PC-3 (cell line): ENCODE measurements around the gene TH. TPM values are rescaled to one million over a fixed set of nuclear protein-coding genes. Genes with fewer than 3 reads are reported as not detected.
A peak's percentile ranks its signal among the peaks of the same experiment; 100 is the strongest.

ENCODE experiments used
- ATAC-seq: fragments of 200-7000 bp; cut with Tn5 transposase; 2 replicates; pipeline ENCODE4 v1.9.1; 2020; ENCODE audit warnings: mild to moderate bottlenecking, moderate library complexity
- BruUV-seq: library from RNA; stranded (reverse); fragments of 400-500 nt; replicated peaks from 2 replicates; lab custom pipeline; 2021; lab: Mats Ljungman, UMichigan
- CTCF ChIA-PET: fragments of 300-600 bp; sonication (Branson Sonifier 250); formaldehyde crosslinking; loops from one replicate; lab custom pipeline; 2022; ENCODE audit warnings: antibody characterized with exemption; lab: Charles Lee
- POLR2A ChIA-PET: fragments of 300-600 bp; sonication (Branson Sonifier 250); formaldehyde crosslinking; loops from one replicate; lab custom pipeline; 2022; ENCODE audit warnings: antibody characterized with exemption; ENCODE audit not compliant: unreplicated experiment; lab: Charles Lee
- DNase-seq: peaks from one replicate; pipeline ENCODE4 v3.0.0-alpha.2; 2015
- H2AFZ ChIP-seq: fragments of 300-600 bp; sonication (generic); 2 replicates; pipeline ENCODE4 v1.6.0; 2016; ENCODE audit warnings: antibody characterized with exemption, low read length
- H3F3A ChIP-seq: fragments of 300-600 bp; sonication (generic); one replicate; pipeline ENCODE4 v1.6.0; 2017; ENCODE audit warnings: antibody characterized with exemption, low read length, control low read depth, mild to moderate bottlenecking; ENCODE audit not compliant: unreplicated experiment
- H3K27ac ChIP-seq: fragments of 300-600 bp; sonication (generic); 2 replicates; pipeline ENCODE4 v1.5.1; 2016; ENCODE audit warnings: mild to moderate bottlenecking, low read length
- H3K27me3 ChIP-seq: fragments of 300-600 bp; sonication (generic); 2 replicates; pipeline ENCODE4 v1.6.1; 2016; ENCODE audit warnings: low read length, mixed read lengths
- H3K36me3 ChIP-seq: fragments of 300-600 bp; sonication (generic); 2 replicates; pipeline ENCODE4 v1.6.1; 2016; ENCODE audit warnings: low read depth, mixed run types, low read length, mixed read lengths
- H3K4me1 ChIP-seq: fragments of 300-600 bp; sonication (generic); 2 replicates; pipeline ENCODE4 v1.5.1; 2016; ENCODE audit warnings: low read length; ENCODE audit not compliant: insufficient read depth
- H3K4me2 ChIP-seq: fragments of 300-600 bp; sonication (generic); 2 replicates; pipeline ENCODE4 v1.6.0; 2016; ENCODE audit warnings: low read length
- H3K4me3 ChIP-seq: fragments of 300-600 bp; sonication (generic); 2 replicates; pipeline ENCODE4 v1.5.1; 2016; ENCODE audit warnings: mild to moderate bottlenecking, low read length, mixed read lengths
- H3K79me2 ChIP-seq: fragments of 300-600 bp; sonication (generic); 2 replicates; pipeline ENCODE4 v1.6.1; 2017; ENCODE audit warnings: low read length, mixed read lengths
- H3K9ac ChIP-seq: fragments of 300-600 bp; sonication (generic); 2 replicates; pipeline ENCODE4 v1.6.0; 2016; ENCODE audit warnings: mild to moderate bottlenecking, low read length
- H3K9me2 ChIP-seq: fragments of 300-600 bp; sonication (generic); replicated peaks from 2 replicates; pipeline ENCODE4 v1.6.1; 2016; ENCODE audit warnings: mixed run types, low read length, mixed read lengths
- H3K9me3 ChIP-seq: fragments of 300-600 bp; sonication (generic); 2 replicates; pipeline ENCODE4 v1.6.1; 2016; ENCODE audit warnings: low read length, mixed read lengths
- H4K20me1 ChIP-seq: fragments of 300-600 bp; sonication (generic); 2 replicates; pipeline ENCODE4 v1.6.1; 2016; ENCODE audit warnings: low read length, mixed read lengths
- EZH2 ChIP-seq: fragments of 300-600 bp; sonication (generic); IDR thresholded peaks from one replicate; pipeline ENCODE4 v1.6.1; 2017; ENCODE audit warnings: antibody characterized with exemption, mild to moderate bottlenecking, low read length; ENCODE audit not compliant: unreplicated experiment
- EZH2phosphoT487 ChIP-seq: fragments of 300-600 bp; sonication (generic); IDR thresholded peaks from 2 replicates; pipeline ENCODE4 v1.6.1; 2018; ENCODE audit warnings: mild to moderate bottlenecking, antibody characterized with exemption, low read length, borderline replicate concordance
- intact Hi-C: fragments of 100-400 bp; cut with micrococcal nuclease; formaldehyde crosslinking; loops from 2 replicates; pipeline ENCODE4 v1.9.0; 2023
- total RNA-seq: library from RNA; depleted of rRNA; stranded (reverse); fragments of >200 nt; gene quantifications from 2 replicates; pipeline ENCODE4 v1.2.3, GENCODE V29; 2014
- TF ChIP-seq, protein P1 (sequence below): fragments of 300-600 bp; sonication (generic); conservative IDR thresholded peaks from 2 replicates; pipeline ENCODE4 v1.5.1; 2017; ENCODE audit warnings: antibody characterized with exemption, low read depth, mild to moderate bottlenecking, low read length

The TH gene
- total RNA-seq, 1 experiment from 2014 or later = 8.3 TPM

DNA sequence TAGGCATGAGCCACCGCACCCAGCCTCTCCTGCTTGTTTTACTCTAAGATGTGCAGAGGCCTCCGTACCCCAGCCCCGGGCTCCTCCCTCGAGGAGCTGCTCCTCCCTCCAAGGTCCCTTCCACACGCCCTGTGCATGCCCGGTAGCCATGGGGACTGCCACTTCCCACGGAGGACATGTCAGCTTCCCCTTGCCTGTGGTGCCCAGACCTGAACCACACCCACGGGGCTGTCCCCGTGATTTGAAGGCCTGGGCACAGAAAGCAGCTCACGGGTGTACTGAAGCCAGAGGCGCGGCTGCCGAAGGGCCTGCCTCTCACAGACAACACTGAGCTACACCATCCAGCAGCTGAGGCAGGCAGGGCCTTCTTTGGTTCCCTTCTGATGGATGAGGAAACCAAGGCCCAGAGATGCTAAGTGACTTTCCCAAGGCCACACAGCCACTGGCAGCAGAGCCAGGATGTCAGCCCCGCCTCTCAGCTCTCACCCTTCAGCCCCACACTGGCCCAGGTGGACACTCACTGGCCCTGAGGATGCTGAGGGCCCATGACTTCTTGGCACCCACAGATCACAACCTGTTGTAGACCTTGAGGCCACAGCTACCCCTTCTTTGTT, 17.9 kb downstream of the TH start:
- intact Hi-C loops = loop anchor here (10.0 kb wide), 1 partner anchor 319 kb away; the partner anchor contains the start of genes SYT8 and TNNI2

DNA sequence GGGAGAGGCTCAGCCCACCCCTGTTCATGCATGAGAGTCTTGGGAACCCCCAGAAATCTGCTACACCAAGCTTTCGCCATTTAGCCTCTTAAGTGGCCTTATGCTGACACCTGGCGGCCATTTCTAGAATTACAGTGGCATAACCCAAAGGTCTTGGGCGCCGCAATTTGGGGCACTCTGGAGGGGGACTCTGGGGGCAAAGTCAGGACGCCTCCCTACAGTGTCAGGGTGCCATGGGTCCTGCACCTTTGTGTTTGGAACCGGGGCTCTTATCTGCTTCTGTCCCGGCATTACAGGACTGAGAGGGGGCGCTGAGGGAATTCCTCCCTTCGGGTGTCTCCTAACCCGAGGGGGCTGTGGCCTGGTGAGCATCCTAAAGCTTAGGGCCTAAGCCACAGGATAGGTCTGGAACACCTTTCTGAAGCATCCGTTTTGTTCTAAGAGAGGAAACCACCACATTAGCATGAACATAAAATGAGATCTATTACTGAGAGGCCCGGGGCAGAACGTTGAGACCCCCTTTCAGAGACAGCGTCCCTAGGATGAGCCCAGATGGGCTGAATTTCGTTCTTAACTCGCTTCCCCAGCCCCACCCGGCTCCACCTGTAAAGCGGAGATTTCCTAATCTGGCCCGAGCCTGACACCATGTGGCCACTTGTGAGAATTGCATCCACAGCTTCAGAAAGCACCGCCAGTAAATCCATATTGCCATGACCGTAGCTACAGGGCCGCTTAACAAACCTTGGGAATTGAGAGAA, 19.9 kb downstream of the TH start:
- no peak overlapping the region for H3K27ac ChIP-seq

More for the DNA sequence above, 17.9 kb downstream of the TH start:
- ChIA-PET POLR2A (no interaction called here), CTCF (interaction anchor here (0.7 to 0.8 kb wide), 2 partner anchors 271 to 460 kb away, joined by 3 read pairs; no protein-coding TSS in a partner anchor)
- ATAC-seq = no peak
- Histone ChIP-seq H3K9me2 (no peaks in the 10 kb centered on the region), H3K27me3 (no peaks in the 10 kb centered on the region), H3K4me3 (no peak overlapping the region), H2AFZ (no peak overlapping the region), H4K20me1 (no peaks in the 10 kb centered on the region), H3K4me1 (peaks cover 10% of the 10 kb centered on the region; the same call in 1 of the 2 replicates), H3F3A (no peaks in the 10 kb centered on the region), H3K9me3 (no peaks in the 10 kb centered on the region), H3K79me2 (no peaks in the 10 kb centered on the region), H3K9ac (no peak overlapping the region), H3K36me3 (no peaks in the 10 kb centered on the region; the same call in 1 of the 2 replicates), H3K27ac (no peak overlapping the region), H3K4me2 (no peak overlapping the region)
- no peak for DNase-seq
- TF ChIP-seq EZH2phosphoT487 (no peak), EZH2 (no peak)
- TF ChIP-seq, protein P1, sequence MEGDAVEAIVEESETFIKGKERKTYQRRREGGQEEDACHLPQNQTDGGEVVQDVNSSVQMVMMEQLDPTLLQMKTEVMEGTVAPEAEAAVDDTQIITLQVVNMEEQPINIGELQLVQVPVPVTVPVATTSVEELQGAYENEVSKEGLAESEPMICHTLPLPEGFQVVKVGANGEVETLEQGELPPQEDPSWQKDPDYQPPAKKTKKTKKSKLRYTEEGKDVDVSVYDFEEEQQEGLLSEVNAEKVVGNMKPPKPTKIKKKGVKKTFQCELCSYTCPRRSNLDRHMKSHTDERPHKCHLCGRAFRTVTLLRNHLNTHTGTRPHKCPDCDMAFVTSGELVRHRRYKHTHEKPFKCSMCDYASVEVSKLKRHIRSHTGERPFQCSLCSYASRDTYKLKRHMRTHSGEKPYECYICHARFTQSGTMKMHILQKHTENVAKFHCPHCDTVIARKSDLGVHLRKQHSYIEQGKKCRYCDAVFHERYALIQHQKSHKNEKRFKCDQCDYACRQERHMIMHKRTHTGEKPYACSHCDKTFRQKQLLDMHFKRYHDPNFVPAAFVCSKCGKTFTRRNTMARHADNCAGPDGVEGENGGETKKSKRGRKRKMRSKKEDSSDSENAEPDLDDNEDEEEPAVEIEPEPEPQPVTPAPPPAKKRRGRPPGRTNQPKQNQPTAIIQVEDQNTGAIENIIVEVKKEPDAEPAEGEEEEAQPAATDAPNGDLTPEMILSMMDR = no peak
- no TSS peak for BruUV-seq

More for the DNA sequence above, 19.9 kb downstream of the TH start:
- no peaks in the 10 kb centered on the region for H3K79me2 ChIP-seq
- POLR2A ChIA-PET = interaction anchor here (0.6 kb wide), 1 partner anchor 820 kb away, joined by 3 read pairs; no protein-coding TSS in a partner anchor
- no peak overlapping the region for H3K9ac ChIP-seq
- H3K4me2 ChIP-seq = peak overlapping the region; percentile 71
- no peaks in the 10 kb centered on the region for H3K9me3 ChIP-seq
- CTCF ChIA-PET = interaction anchor here (0.5 to 3.7 kb wide), 21 partner anchors 10 to 501 kb away, joined by 3 to 54 read pairs (median 5); no protein-coding TSS in a partner anchor
- no peaks in the 10 kb centered on the region for H3F3A ChIP-seq
- peak; percentile 37 for ATAC-seq
- peaks cover 17% of the 10 kb centered on the region for H3K27me3 ChIP-seq
- DNase-seq = peak; percentile 85
- H3K4me1 ChIP-seq = peaks cover 10% of the 10 kb centered on the region
- peak overlapping the region; percentile 49 for H2AFZ ChIP-seq
- no peaks in the 10 kb centered on the region for H4K20me1 ChIP-seq
- no peaks in the 10 kb centered on the region for H3K9me2 ChIP-seq
- TF ChIP-seq, protein P1 = peak; percentile 66
- no peak for TF ChIP-seq EZH2
- intact Hi-C loops = loop anchor here (1.0 to 10.0 kb wide), 3 partner anchors 75 to 458 kb away; partner anchors contain the start of genes SYT8 and TNNI2
- no TSS peak for BruUV-seq
- H3K4me3 ChIP-seq = peak overlapping the region; percentile 33; the same call in 1 of the 2 replicates
- H3K36me3 ChIP-seq = no peaks in the 10 kb centered on the region; the same call in 1 of the 2 replicates
